ENCODE results near the gene CLDN25.

DNA sequence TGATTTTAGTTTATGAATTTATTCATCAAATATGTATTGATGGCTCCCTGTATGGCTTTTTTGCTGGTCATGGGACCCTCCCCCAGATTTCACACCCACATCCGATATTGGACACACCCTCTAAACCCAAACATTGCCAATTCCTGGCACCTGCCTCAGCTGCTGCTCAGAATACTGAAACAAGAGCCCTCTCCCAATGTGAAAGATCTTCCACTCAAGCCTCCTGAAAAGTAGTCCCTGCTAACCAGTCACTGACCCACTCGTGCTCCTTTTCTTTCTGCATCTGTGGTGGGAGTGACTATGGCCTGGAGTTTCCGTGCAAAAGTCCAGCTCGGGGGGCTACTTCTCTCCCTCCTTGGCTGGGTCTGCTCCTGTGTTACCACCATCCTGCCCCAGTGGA lies at the start of gene CLDN25:
- TF ChIP-seq, protein P1, sequence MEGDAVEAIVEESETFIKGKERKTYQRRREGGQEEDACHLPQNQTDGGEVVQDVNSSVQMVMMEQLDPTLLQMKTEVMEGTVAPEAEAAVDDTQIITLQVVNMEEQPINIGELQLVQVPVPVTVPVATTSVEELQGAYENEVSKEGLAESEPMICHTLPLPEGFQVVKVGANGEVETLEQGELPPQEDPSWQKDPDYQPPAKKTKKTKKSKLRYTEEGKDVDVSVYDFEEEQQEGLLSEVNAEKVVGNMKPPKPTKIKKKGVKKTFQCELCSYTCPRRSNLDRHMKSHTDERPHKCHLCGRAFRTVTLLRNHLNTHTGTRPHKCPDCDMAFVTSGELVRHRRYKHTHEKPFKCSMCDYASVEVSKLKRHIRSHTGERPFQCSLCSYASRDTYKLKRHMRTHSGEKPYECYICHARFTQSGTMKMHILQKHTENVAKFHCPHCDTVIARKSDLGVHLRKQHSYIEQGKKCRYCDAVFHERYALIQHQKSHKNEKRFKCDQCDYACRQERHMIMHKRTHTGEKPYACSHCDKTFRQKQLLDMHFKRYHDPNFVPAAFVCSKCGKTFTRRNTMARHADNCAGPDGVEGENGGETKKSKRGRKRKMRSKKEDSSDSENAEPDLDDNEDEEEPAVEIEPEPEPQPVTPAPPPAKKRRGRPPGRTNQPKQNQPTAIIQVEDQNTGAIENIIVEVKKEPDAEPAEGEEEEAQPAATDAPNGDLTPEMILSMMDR (optimal IDR thresholded peaks at IDR 0.05 in 1 of 3, IDR thresholded peaks at IDR 0.05 in 1 of 3, conservative IDR thresholded peaks at IDR 0.05 in 1 of 3; ENCODE audit: extremely low read depth in 1 of 3, insufficient read depth in 2 of 3, low read length in 3 of 3): no peak
- no peak for TF ChIP-seq EZH2 (IDR thresholded peaks at IDR 0.05; ENCODE audit: low read length)

Data from keratinocyte (primary cell).